Smooth muscle cell (in vitro differentiated cells): ENCODE measurements around the gene DAB2IP. TPM values are rescaled to one million over a fixed set of nuclear protein-coding genes. Genes with fewer than 3 reads are reported as not detected.

Experiments
- DNase-seq: peaks from one replicate; lab custom pipeline; 2025; ENCODE audit not compliant: unreplicated experiment; lab: John Stamatoyannopoulos, UW
- H2AFZ ChIP-seq: fragments of 200-600 bp; sonication (generic); 2 replicates; pipeline ENCODE4 v1.6.0; 2016; ENCODE audit warnings: antibody characterized with exemption, low read depth, mild to moderate bottlenecking
- H3F3A ChIP-seq: fragments of 200-600 bp; sonication (generic); 2 replicates; pipeline ENCODE4 v1.6.0; 2017; ENCODE audit warnings: antibody characterized with exemption, low read depth
- H3K27ac ChIP-seq: fragments of 200-600 bp; sonication (generic); 2 replicates; pipeline ENCODE4 v1.5.1; 2016; ENCODE audit warnings: low read depth, mild to moderate bottlenecking
- H3K27me3 ChIP-seq: fragments of 200-600 bp; sonication (generic); 2 replicates; pipeline ENCODE4 v1.6.1; 2016; ENCODE audit warnings: low read depth, mild to moderate bottlenecking
- H3K36me3 ChIP-seq: fragments of 200-600 bp; sonication (generic); 2 replicates; pipeline ENCODE4 v1.5.1; 2016; ENCODE audit warnings: low read depth
- H3K4me1 ChIP-seq: fragments of 200-600 bp; sonication (generic); 2 replicates; pipeline ENCODE4 v1.5.1; 2016; ENCODE audit warnings: low read depth
- H3K4me2 ChIP-seq: fragments of 200-600 bp; sonication (generic); 2 replicates; pipeline ENCODE4 v1.6.0; 2016; ENCODE audit warnings: mild to moderate bottlenecking
- H3K4me3 ChIP-seq: fragments of 200-600 bp; sonication (generic); 2 replicates; pipeline ENCODE4 v1.5.1; 2016; ENCODE audit warnings: mild to moderate bottlenecking
- H3K79me2 ChIP-seq: fragments of 200-600 bp; sonication (generic); 2 replicates; pipeline ENCODE4 v1.6.0; 2016; ENCODE audit warnings: low read depth, mild to moderate bottlenecking
- H3K9ac ChIP-seq: fragments of 200-600 bp; sonication (generic); 2 replicates; pipeline ENCODE4 v1.6.0; 2016; ENCODE audit warnings: low read depth
- H3K9me3 ChIP-seq: fragments of 200-600 bp; sonication (generic); replicated peaks from 2 replicates; pipeline ENCODE4 v1.5.1; 2016; ENCODE audit warnings: low read depth
- H4K20me1 ChIP-seq: fragments of 200-600 bp; sonication (generic); 2 replicates; pipeline ENCODE4 v1.6.0; 2016; ENCODE audit warnings: low read depth
- CTCF ChIP-seq: fragments of 200-600 bp; sonication (generic); IDR thresholded peaks from 2 replicates; pipeline ENCODE4 v1.5.1; 2017; ENCODE audit warnings: borderline replicate concordance, mild to moderate bottlenecking, antibody characterized with exemption; ENCODE audit not compliant: insufficient read depth, poor library complexity, severe bottlenecking
- WGBS: methylation state at CpG from one replicate; pipeline ENCODE4 v1.1.7; 2016; ENCODE audit warnings: low lambda C conversion rate; 5-methylcytosine and 5-hydroxymethylcytosine counted together
- polyA plus RNA-seq: library from polyadenylated mRNA; unstranded; fragments of >200 nt; fragmentation: Nextera tagmentation; extraction: Ambion mirVana; gene quantifications from 2 replicates; pipeline ENCODE4 v1.2.1, GENCODE V29; 2016
- total RNA-seq: library from RNA; depleted of rRNA; stranded (reverse); fragments of >200 nt; gene quantifications from 2 replicates; pipeline ENCODE4 v1.2.3, GENCODE V29; 2014

Gene DAB2IP
- total and polyA plus RNA-seq, 2 experiments from 2014 or later, result 10.4 to 15.5 TPM

- Histone ChIP-seq H3K9me3 (no peaks in the 10 kb centered on the region), H3K4me3 (no peak overlapping the region), H3K4me2 (no peak overlapping the region), H3F3A (no peaks in the 10 kb centered on the region), H3K36me3 (peaks cover 10% of the 10 kb centered on the region), H3K27ac (no peak overlapping the region), H3K27me3 (no peaks in the 10 kb centered on the region), H3K79me2 (peaks cover 5% of the 10 kb centered on the region), H3K9ac (no peak overlapping the region), H4K20me1 (peaks cover 20% of the 10 kb centered on the region), H2AFZ (no peak overlapping the region), H3K4me1 (peaks cover 8% of the 10 kb centered on the region)
- TF ChIP-seq CTCF, result no peak
- 97% methylated on average over 26 of the region's 26 CpGs for WGBS
- DNase-seq, result no peak
Measured at GRCh38 chr9:121774715-121775613, 123.5 kb downstream of the DAB2IP start.

GRCh38 chr9:121776001-121776738, 124.7 kb downstream of the DAB2IP start:
- WGBS, result 97% methylated on average over 23 of the region's 23 CpGs

GRCh38 chr9:121776739-121777637, 125.6 kb downstream of the DAB2IP start:
- no peaks in the 10 kb centered on the region for H3K9me3 ChIP-seq
- no peak overlapping the region for H3K9ac ChIP-seq
- WGBS, result 96% methylated on average over 8 of the region's 8 CpGs
- no peaks in the 10 kb centered on the region for H3K27me3 ChIP-seq
- no peak overlapping the region for H3K4me2 ChIP-seq
- H3K4me3 ChIP-seq, result no peak overlapping the region
- H4K20me1 ChIP-seq, result peaks cover 28% of the 10 kb centered on the region
- H3K36me3 ChIP-seq, result peaks cover 10% of the 10 kb centered on the region
- no peaks in the 10 kb centered on the region for H3F3A ChIP-seq
- no peak for TF ChIP-seq CTCF
- H2AFZ ChIP-seq, result no peak overlapping the region
- DNase-seq, result no peak
- no peak overlapping the region for H3K27ac ChIP-seq
- H3K79me2 ChIP-seq, result peaks cover 5% of the 10 kb centered on the region
- peaks cover 8% of the 10 kb centered on the region for H3K4me1 ChIP-seq

More at GRCh38 chr9:121776001-121776738, 124.7 kb downstream of the DAB2IP start:
- Histone ChIP-seq H3K4me2 (no peak overlapping the region), H3K4me3 (no peak overlapping the region), H3K36me3 (peaks cover 10% of the 10 kb centered on the region), H4K20me1 (peaks cover 28% of the 10 kb centered on the region), H3F3A (no peaks in the 10 kb centered on the region), H3K9ac (no peak overlapping the region), H3K4me1 (peaks cover 8% of the 10 kb centered on the region), H3K79me2 (peaks cover 5% of the 10 kb centered on the region), H3K27ac (no peak overlapping the region), H3K27me3 (no peaks in the 10 kb centered on the region), H3K9me3 (no peaks in the 10 kb centered on the region), H2AFZ (no peak overlapping the region)
- DNase-seq, result no peak
- TF ChIP-seq CTCF, result no peak
